ENCODE results near the gene LRMDA. TPM values are rescaled to one million over a fixed set of nuclear protein-coding genes. Genes with fewer than 3 reads are reported as not detected.

The LRMDA gene
- total RNA-seq, 1 experiment from 2014 or later: not detected

GRCh38 chr10:75401569-75402485 is 29.6 kb upstream of the LRMDA start, which contains the start of gene ZNF503:
ZNF503 (minus strand) TSS chr10:75401764; CDS start chr10:75401419, 345 bp downstream.
- peak; percentile 94 for DNase-seq (ENCODE audit: low spot score)

- DNase-seq (ENCODE audit: low spot score): no peak
Measured at GRCh38 chr10:75402486-75403143, 28.8 kb upstream of the LRMDA start.

DNA sequence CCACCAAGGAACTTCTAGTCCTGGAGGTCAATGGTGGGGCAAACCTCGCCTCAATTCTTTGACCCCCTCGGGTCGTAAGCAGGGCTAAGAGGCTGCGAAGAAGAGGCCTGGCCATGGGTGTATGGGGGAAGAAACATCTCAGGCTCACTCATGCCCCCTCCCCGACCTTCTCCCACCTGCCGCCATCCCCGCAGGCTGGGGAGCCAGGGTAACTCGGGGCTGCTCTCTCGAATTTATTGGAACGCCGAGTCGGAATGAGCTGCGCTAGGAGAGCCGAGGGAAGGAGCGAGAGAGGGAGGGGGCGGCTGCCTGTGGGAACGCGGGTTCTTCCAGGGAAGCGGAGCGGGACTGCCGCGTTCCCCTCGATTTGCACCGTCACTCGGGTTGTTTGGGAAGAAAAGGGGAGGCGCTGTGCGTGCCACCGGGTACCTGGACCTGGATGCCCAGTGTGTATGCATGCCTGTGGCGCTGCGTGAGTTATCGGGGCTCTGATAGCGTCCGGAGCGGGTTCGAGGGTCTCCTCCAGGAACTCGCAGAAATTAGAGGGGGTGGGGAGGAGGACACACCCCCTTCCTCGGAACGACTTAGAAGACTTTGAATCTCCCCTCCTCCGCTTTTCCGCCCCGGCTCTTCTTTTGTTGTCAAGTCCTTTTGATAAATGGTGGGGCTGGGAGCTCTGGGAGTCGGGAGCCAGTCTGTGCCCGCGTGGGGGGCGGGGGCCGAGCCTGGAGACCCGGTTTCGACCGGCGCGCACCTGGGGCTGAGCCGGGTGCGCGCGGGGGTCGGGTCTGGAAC is 28.1 kb upstream of the LRMDA start:
- DNase-seq (ENCODE audit: low spot score): peak; percentile 40

DNA sequence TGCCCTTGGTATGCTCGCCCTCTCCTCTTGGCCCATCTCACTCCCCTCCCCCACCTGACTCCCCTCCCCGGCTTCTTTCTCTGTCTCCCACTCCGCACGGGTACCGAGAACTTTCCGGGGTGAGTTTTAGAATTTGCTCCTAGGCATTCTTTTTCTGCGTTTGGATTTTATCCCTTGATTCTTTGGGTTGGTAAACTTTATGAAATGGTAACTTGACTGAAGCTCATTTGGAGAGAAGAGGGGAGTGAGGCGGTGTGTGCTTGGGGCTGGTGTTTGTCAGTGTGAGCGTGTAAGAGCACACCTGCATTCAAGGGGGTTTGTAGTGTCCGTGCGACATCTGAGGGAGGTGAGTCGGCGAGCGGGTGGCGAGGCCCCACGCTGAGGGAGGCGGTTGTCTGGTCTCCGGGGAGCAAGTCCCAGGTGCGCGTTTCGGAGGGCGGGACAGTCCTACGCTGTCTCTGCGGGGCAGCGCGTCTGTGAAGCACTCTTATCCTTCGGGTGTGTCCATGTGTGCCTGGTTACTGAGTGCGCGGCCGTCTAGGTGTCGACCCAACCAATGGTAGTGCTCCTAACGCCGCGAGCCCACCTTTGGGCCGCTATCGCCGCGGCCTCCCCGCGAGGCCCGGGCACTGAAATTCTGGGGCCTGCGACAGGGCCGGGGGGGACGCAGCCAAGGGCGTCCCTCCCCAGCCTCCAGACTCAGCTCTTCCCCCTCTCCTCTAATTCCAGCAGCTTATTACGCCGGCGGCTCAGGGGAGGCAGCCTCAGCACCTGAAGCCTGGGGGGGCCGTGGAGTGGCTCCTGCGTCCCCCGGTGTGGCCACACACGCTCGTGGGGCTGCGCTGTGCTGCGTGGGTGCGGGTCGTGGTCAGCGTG is 27.2 kb upstream of the LRMDA start:
- peak; percentile 30 for DNase-seq (ENCODE audit: low spot score)

- peak; percentile 60 for DNase-seq (ENCODE audit: low spot score)
Measured at GRCh38 chr10:75404815-75405597, 26.4 kb upstream of the LRMDA start.

- DNase-seq (ENCODE audit: low spot score): no peak
Measured at GRCh38 chr10:75405598-75406461, 25.6 kb upstream of the LRMDA start.

GRCh38 chr10:75406462-75407223 is 24.8 kb upstream of the LRMDA start:
- DNase-seq (ENCODE audit: low spot score): no peak

GRCh38 chr10:75407224-75407712 is 24.2 kb upstream of the LRMDA start:
- no peak for DNase-seq (ENCODE audit: low spot score)

DNA sequence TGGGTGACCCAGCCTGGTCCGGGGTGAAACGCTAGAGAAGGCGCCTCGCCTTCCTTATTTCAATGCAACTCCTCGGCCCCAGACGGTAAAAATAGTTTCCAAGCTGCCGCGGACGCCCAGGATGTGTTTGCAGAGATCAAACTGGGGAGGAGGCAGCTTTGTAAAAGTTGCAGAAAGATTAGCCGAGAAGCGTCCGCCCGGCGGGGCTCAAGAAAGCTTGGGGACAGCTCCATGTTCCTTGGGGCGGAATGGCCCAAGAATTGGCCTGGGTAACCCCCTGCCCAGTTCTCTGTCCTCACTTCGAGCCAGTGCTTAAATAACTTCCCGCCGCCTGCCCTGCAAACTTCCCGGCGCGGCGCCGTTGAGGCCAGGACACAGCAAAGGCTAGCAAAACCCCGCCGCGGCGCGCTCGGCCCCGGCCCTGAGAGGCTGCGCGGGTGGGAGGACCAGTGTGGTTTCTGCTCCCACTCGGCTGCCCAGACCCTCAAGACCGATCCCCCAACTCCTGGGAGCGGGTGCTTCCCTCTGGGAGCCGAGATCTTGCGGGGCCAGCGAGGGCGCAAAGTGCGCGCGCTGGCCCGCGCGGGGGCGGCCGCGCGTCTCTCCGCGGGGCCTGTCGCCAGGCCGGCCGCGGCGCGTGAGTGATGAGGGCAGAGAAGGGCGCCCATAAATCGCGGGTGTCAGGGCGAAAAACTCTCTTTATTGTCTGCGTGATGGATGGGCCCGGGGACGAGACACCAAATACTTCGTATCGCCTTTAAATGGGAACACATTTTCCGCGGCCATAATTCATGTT is 23.5 kb upstream of the LRMDA start:
- no peak for DNase-seq (ENCODE audit: low spot score)

- DNase-seq (ENCODE audit: low spot score): no peak
Measured at GRCh38 chr10:75408509-75408875, 22.9 kb upstream of the LRMDA start.

DNA sequence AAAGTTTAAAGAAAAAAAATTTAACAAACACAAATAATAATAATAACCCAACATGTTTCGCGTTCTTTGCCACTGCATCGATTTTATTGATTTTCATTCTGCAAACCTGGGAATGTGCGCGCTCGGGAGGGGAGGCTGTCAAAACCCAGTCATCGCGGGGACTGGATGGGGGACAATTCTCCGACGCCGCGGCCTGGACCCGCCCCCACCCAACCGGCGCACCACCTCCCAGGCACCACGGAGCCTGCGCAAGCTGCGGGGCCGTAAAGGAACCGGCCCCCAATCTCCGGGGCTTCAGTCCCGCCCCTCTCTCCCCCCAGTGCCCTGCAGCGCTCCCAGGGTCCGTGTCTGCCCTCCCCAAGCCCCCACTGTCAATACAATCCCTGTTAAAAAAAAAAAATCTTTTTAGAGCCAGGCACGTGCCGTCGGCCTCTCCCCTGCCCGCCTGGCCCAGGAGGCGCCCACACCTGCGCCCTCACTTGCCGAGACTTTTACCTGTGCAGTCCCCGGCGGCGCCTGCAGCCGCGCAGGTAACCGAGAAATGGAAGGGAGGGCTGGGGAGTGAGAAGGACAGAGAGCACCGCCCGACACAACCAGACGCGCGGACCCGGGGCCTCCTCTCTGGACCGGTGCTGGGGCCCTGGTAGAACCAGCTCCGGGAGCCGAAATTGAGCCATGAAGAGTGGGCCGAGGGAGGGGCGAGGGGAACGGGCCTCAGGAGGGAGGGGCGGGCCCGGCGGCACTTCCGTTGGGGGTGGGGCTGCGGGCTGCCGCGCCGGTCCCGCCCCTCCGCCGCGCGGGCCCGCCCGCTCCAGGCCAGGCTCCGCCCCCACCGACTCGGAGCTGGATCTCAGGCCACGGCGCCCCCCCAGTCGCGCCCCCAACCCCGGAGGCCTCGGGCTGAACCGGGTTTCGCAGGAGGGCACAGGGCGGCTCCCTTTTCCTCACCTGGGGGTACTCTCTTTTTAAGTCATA is 22.2 kb upstream of the LRMDA start:
- peak; percentile 70 for DNase-seq (ENCODE audit: low spot score)

DNA sequence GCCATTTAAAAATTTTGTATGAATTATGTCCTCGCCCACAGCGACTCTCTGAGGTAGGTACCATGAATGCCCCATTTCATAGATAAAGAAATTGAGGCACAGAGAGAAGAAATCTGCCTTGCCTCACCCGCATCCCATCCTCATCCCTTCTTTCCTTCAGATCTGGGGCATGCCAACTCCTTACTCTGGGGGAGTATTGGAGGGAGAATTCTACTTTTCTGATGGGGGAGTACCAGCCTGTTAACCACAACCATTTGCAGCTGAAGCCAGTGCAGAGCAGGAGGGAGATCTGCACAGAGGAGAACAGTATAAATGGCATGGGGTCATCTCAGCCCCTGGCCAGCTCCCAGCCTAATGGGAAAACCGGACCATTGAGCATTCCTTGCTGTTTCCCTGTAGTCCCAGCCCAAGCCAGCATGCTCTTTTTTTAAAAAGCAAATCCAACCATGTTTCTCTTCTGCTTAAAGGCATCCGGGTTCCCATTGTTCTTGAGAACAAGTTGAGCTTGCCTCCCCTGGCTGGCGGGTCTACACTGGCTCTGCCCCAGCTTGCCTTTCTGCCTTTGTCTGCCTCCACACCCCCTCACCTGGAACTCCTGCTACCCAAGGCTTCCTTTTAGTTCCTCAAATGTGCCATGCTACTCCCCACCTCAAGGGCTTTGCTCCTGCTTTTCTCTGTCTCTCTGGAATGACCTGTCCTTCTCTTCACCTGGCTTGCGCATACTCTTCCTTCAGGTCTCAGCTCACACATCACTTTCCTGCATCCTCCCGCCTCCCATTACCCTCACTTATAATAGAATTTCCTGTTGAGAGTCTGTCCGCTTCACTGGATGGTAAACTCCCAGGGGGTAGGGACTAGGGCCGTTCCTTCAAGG is 21.1 kb upstream of the LRMDA start:
- DNase-seq (ENCODE audit: low spot score): no peak

- no peak for DNase-seq (ENCODE audit: low spot score)
Measured at GRCh38 chr10:75414527-75414926, 16.9 kb upstream of the LRMDA start.

GRCh38 chr10:75417522-75417927 is 13.9 kb upstream of the LRMDA start:
- DNase-seq (ENCODE audit: low spot score): peak; percentile 28

DNA sequence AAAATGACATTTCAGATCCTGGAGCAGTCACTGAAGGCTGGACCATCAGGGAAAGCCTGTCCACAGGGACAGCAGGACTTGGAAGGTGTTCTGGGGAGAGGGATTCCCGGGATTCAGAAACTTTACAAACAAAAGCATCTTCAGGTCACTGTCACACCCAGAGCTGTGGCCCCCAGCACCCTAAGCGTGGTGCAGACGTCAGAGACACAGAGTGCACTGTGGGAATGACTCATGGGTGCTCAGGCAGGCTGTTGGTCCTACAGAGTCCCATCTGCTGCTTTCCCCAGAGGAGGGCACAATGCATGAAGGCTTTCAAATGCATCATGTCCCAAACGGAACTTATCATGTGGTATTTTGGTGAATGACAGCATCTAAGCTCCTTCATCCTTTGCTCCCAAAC is 13.1 kb upstream of the LRMDA start:
- no peak for DNase-seq (ENCODE audit: low spot score)

Data from HT-29 (cell line).